HUDEP-2 (cell line): ENCODE measurements around the gene DIAPH2.

Experiments used
- DNase-seq, 76 experiments: peaks; one replicate each; lab custom pipeline; 2025; ENCODE audit not compliant: unreplicated experiment in 76 of 76; lab: John Stamatoyannopoulos, UW

DIAPH2 gene

DNA sequence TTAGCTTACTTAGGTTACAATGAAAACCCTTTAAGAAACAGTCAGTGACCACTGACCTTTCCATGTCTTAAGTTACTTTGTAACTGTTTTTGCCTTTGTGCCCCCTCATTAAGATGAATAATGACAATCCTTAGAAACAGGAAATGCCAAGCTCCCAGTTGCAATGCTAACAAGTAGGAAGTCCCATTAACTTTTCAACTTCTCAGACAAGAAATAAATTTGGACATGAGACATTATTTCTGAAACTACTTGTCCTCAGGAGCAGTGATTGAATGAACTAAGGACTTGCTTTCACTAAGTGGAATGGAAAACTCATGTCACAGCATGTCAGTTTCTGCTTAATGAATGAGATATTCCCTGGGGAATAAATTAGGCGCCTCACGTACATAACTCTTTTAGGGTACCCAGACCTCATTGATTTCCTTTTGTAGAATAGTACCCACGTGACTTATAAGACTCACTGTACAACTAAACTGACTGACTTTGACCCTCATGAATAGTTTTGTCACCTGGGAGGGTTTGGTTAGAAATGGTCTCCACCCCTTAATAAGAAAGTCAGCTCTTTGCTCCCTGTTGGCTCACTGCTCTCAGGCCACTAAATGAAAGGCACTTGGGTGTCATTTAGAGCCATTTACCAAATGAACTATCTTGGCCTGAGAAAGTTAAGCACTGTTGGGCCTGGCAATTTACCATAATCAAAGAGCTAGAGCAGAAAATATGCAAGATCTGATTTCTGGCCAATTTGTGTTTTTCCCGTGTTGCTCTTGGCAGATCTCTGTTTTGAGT is 582.9 kb downstream of the DIAPH2 start:
- DNase-seq = no peak

GRCh38 chrX:97268182-97268680 is 583.6 kb downstream of the DIAPH2 start:
- DNase-seq = no peak

GRCh38 chrX:97284531-97284930 is 599.9 kb downstream of the DIAPH2 start:
- no peak for DNase-seq

DNA sequence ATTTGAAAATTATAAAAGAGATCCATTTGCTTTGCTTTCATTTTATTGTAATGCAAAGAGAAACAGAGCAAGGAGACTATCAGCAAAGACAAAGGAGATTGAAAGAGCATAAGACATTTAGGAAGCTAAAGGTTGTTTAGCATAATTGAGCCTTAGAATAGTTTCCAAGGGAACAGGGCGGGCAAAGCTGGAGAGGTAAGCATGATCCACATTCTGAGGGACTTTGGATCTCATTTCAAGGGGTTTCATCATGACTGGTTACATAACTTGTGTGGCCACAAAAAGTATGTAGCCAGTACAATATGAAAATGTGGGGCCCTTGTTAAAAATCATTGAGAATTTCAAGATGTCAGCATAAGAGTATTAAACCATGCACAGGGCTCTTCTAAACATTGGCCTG is 605.6 kb downstream of the DIAPH2 start:
- DNase-seq = no peak

DNA sequence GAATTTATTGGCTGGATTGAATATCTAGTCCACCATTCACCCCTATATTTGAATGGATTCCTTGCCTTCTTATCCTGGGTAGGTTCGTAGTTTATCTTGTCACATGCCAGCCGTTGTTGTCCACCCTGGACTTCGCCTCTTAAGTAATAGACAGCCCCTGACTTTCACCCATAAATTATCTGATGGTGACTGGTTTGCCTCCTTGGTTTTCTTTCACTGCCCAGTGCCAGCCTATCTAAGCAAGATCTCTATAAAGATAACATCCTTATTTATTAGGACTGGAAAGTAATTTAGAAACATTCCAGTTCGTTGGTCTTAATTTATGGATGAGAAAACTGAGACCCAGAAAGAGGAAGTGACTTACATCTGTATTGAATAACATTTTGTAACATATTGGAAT is 609.4 kb downstream of the DIAPH2 start:
- DNase-seq = peak in 1 of 76 experiments; percentile 1

GRCh38 chrX:97295954-97296353 is 611.3 kb downstream of the DIAPH2 start:
- no peak for DNase-seq

DNA sequence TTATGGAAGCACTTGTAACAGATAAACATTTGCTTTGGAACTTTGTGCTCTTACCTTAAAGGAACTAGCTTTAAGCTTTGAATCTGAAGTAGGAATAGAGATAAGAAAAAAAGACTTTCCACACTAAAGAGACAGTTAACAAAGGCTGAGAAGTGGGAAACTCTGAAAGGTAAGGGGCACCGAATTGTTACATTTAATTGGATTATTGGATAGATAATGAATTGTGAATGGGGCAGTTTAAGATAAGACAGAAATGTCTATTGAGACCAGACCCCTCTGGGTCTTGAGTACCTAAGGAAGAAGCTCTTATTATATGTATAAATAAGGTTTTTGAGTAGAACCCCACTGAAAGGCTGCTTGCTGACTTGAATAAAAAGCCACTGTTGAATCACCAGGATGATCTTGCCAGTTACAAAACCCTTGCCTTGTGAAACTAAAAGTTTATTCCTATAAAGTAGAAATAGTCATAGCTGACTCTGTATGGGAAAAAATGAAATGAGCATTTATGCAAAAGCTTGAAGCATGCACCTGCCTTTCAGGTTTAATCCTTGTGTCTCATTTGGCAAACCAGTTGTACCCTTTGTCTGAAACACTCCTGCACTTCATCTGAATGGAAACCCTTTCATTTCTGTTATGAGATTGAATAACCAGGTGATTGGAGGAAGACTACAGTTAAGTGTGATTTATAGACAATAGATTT is 622.3 kb downstream of the DIAPH2 start:
- no peak for DNase-seq

DNA sequence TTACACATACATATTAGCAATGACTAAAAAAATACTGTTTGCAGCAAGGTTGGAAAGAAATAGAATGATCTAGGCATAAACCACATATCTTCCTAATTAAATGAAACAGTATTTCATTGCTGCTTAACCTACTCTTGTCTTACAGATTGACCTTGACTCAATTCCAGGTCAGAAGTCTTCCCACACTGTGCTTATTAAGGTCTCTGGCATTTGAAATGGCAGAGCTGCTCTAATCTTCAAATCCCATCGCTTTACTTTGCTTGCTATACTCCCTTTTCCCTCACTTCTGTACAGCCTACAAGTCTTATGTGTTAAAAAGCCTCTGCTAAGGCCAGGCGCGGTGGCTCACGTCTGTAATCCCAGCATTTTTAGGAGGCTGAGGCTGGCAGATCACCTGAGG is 623.5 kb downstream of the DIAPH2 start:
- no peak for DNase-seq

DNA sequence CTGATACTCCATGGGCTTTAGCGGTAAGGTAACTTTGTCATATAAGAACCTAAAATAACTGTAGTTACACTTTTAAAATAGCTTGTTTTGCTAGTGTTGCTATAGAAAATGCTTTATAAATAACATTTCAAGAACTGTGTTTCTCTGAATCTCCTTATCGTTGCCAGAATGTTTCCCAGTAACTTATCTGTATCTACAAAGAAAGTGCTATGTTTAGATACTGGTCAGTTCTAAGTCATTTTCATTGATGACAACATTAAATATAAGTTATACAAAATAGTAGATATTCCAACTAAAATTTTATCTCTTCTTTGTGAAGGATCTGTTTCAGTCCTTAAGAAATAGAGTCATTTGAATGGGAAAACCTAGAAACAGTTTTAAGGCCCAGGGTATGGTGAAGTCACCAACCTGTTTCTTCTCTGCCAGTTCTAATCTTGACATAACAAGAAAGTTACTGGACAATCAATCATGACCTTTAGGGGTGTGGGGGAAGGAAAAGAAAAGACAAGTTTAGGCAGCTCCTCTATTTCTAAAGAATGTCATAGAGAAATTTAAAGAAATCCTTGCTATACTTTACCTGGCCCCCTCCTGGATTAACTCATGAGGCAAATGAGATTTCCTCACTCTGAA is 625.0 kb downstream of the DIAPH2 start:
- peak in 21 of 76 experiments; percentile 0 to 52 (median 7) for DNase-seq

- DNase-seq = no peak
Measured at GRCh38 chrX:97310373-97310772, 625.7 kb downstream of the DIAPH2 start.

- DNase-seq = no peak
Measured at GRCh38 chrX:97311066-97311778, 626.6 kb downstream of the DIAPH2 start.

- no peak for DNase-seq
Measured at GRCh38 chrX:97314345-97314744, 629.7 kb downstream of the DIAPH2 start.

- peak in 2 of 76 experiments; percentile 0 to 4 for DNase-seq
Measured at GRCh38 chrX:97315939-97316338, 631.3 kb downstream of the DIAPH2 start.

- DNase-seq = peak in 10 of 76 experiments; percentile 0 to 10 (median 2)
Measured at GRCh38 chrX:97320305-97320704, 635.7 kb downstream of the DIAPH2 start.

DNA sequence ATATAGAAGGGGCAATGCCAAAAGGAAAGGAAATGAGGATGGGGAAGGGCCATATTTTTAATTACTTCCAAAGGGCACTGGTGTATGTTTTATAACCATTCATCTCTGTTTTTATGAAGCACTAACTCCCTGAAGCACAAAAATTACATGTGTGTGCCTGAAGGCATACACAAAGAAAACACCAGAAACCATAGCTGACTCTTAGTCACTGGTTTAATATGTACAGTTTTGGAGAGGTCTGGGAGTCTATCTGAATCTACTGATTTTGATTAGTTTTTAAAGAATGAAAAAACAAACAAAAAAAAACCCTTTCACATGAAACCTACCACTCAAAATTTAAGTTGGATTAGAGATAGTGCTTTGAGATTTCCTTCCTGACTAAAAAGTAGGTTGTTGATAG is 637.8 kb downstream of the DIAPH2 start:
- DNase-seq = no peak

DNA sequence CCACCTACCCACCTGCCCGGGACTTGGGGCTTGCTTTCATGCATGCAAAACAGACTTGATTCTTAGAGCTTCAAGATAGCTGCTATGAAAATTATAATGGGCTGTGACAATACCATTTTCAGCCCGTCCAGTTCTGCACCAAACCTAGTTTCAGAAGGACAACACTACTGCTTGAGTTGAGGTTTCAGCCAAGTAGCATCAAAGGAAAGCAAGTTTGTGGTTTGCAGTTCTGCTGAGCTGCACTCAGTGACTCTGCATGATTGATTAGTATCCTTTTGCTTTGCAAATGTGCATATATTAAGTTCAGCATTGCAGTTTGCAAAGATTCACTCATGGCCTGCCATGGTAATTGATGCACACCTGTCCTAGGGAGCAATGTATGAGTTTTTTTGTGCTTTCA is 641.8 kb downstream of the DIAPH2 start:
- DNase-seq = no peak

DNA sequence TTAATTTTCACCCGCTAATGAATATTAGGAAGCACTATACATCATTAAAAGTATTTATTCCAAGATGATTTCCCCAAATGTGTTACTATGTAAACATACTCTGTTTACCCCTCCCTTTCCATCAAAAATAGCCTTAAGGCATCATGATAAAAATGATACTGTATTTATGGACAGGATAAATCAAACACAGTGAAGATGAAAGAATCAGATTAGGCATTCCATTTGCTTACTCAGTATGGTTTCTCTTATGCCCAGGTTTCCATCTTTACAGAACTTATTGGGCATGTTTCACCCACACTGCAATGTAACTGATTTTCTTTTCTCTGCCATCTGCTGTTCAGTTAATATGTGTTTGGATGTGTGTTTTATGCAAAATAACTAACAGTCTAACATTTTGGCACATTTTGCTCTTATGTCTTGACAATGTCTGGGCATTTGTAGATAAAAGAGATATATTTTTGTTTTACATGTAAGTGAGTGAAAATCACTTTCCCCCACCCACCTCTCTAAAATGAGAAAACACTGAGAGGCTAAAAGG is 644.3 kb downstream of the DIAPH2 start:
- no peak for DNase-seq

DNA sequence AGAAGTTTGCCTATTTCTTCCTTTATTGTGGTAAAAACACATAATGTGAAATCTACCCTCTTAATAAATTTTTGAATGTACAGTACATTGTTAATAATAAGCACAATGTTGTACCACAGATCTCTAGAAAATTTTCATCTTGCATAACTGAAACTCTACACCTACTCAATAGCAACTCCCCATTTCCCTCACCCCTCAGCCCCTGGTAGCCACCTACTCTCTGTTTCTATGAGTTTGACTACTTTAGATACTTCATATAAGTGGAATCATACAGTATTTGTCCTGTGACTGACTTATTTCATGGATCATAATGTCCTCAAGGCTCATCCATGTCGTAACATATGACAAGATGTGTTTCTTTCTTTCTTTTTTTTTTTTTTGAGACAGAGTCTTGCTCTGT is 645.5 kb downstream of the DIAPH2 start:
- DNase-seq = no peak

GRCh38 chrX:97332963-97333362 is 648.3 kb downstream of the DIAPH2 start:
- DNase-seq = no peak

GRCh38 chrX:97334850-97335249 is 650.2 kb downstream of the DIAPH2 start:
- no peak for DNase-seq

DNA sequence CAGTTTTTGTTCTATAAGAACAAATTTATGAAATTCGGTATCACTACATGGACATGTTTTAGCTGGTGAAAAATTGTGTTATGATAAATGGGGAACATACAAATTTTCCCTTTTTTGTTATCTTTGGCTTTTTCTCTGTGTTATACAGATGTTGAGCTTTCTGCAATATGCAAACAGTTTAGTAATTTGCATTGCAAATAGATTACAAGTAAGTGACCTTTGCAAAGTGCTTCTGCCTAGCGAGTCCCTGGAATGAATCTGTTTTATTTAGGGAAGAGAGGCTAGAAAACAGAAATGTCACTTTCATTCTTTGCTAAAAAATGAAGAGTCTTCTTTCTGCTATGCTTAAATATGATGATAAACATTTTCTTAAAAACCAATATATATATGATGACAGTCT is 660.1 kb downstream of the DIAPH2 start:
- no peak for DNase-seq
